PC-3 (cell line): Measurements from ENCODE around the gene ABCA2.

ENCODE experiments used
- EZH2 ChIP-seq: fragments of 300-600 bp; sonication (generic); IDR thresholded peaks from one replicate; pipeline ENCODE4 v1.6.1; 2017; ENCODE audit warnings: antibody characterized with exemption, mild to moderate bottlenecking, low read length; ENCODE audit not compliant: unreplicated experiment
- TF ChIP-seq, protein P1 (sequence below): fragments of 300-600 bp; sonication (generic); conservative IDR thresholded peaks from 2 replicates; pipeline ENCODE4 v1.5.1; 2017; ENCODE audit warnings: antibody characterized with exemption, low read depth, mild to moderate bottlenecking, low read length

DNA sequence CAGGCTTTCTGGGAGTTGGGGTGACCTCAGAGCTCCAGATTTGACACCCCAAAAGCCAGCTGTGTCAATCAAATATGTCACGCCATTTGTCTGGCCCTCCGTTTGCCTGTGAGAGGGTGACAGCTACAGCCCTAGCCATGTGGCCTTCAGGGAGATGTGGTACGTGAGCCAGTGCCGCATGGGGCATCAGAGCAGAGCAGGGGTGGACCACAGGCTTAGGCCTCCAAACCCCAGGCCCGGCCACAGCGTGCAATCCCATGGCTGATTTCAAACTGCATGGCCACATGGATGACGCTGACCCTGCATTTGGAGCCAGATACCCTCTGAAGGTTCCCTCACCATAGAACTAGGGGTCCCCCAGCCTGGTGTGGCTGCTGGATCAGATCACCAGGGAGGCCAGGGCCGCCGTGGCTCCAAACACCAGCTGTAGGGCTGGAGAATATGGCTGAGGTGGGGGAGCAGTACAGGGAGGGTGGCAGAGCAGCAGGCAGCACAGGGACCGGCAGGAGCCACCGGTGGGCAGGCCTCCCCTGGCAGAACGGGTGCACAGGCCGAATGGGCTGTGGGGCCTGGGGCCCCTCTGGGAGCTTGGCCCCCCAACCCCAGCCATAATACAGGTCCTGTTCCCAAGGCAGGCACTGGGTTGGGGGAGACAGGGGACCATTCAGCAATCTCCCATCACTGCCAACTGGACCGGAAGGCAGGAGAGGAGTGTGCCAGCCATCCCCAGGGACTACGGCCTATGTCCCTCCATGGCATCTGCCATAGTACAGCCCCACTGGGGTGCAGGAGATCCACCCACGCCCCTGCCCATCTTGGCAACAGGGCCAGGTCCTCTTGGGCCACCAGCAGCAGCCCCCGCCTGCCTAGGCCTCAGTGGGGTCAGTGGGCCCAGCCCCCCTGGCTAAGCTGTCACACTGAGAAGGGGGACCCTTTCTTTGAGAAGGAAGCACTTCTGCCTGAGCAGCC, 40.8 kb upstream of the ABCA2 start:
- TF ChIP-seq, protein P1, sequence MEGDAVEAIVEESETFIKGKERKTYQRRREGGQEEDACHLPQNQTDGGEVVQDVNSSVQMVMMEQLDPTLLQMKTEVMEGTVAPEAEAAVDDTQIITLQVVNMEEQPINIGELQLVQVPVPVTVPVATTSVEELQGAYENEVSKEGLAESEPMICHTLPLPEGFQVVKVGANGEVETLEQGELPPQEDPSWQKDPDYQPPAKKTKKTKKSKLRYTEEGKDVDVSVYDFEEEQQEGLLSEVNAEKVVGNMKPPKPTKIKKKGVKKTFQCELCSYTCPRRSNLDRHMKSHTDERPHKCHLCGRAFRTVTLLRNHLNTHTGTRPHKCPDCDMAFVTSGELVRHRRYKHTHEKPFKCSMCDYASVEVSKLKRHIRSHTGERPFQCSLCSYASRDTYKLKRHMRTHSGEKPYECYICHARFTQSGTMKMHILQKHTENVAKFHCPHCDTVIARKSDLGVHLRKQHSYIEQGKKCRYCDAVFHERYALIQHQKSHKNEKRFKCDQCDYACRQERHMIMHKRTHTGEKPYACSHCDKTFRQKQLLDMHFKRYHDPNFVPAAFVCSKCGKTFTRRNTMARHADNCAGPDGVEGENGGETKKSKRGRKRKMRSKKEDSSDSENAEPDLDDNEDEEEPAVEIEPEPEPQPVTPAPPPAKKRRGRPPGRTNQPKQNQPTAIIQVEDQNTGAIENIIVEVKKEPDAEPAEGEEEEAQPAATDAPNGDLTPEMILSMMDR, result no peak
- no peak for TF ChIP-seq EZH2
